Right ventricle myocardium superior (tissue), 1 donor: ENCODE measurements around the gene TXLNA. TPM values are rescaled to one million over a fixed set of nuclear protein-coding genes. Genes with fewer than 3 reads are reported as not detected.

ENCODE experiments used
- ATAC-seq: fragments of 200-7000 bp; cut with Tn5 transposase; one replicate; pipeline ENCODE4 v1.9.1; 2020; ENCODE audit warnings: mild to moderate bottlenecking; ENCODE audit not compliant: poor library complexity
- DNase-seq: peaks from one replicate; pipeline ENCODE4 v3.0.0-alpha.2; 2020
- intact Hi-C: fragments of 100-400 bp; cut with DNase I; formaldehyde crosslinking; loops from one replicate; pipeline ENCODE4 v1.11.2; 2022
- total RNA-seq: library from RNA; stranded (reverse); fragmentation: NEBNext Ultra II Directional; extraction: Animal tissue kit (Norgen Biotek cat#: 25700); gene quantifications from one replicate; pipeline ENCODE4 v1.2.1, GENCODE V29; 2021
- donor health status: DM: no; HTN: yes; CAD: no; lungs with severe emphysema.

Gene TXLNA
- total RNA-seq, 1 donor from 2014 or later: 15.5 TPM

DNA sequence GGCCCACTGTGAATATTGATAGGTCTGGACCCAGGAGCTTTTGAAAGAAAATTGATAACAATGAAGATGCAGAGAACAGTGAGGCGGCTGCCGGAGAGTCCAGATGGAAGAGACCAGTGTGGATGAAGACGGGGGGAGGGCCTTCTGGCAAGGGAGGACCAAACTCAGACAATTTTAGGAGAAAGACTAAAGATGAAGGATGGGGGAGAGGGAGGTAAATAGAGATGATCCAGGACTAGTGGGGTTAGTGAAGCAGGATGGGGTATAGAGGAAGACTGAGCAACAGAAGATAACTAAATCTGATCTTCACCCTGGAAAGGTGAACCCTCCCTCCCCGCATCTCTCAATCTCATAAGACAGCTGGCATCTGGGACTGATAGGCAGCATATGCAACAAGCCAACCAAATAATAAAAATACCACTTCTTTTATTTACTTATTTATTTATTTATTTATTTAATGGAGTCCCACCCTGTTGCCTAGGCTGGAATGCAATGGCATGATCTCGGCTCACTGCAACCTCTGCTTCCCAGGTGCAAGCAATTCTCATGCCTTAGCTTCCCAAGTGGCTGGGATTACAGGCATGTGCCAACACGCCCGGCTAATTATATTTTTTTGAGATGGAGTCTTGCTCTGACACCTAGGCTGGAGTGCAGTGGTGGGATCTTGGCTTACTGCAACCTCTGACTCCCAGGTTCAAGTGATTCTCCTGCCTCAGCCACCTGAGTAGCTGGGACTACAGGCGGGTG lies 53.3 kb downstream of the TXLNA start:
- DNase-seq (no peak), ATAC-seq (no peak)
- intact Hi-C loops: no loop called here

DNA sequence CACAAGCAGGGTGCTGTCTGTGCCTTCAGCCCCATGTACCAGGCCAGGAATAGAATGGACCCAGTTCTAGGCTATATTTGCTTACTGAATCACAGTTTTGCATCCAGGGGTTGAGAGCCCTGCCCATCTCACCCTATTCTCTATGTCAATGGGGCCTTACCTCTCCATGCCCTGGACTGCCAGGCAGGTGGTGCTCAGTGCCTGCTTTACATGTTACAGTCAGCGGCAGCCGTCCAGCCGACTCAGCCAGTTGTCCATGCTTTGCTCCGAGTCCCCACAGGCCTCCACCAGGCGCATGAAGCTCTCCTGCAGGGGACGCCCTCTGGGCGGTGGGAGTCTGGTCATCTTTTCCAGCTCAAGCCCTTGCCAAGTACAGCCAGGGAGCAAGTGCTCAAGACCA lies 55.3 kb downstream of the TXLNA start:
- intact Hi-C loops: no loop called here
- DNase-seq: no peak
- no peak for ATAC-seq

DNA sequence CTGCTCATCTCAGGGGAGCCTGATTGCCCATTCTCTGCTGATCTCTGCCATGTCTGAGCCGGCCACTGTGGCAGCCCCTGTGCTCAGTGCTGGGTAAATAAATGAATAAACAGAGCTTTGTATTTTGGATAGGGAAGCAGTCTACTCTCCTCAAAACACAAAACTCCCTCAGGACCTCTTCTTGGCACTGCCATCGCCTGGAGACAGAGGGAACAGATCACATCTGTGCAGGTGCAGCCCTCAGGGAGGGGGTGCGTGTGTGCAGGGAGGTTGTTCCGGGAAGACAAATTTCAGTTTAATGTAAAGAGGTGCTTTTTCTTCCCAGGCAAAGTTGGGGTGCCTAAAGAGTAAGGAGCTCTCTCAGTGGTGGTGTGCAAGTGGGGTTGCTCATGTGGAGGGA lies 59.9 kb downstream of the TXLNA start:
- no peak for DNase-seq
- no peak for ATAC-seq
- intact Hi-C loops: no loop called here

DNA sequence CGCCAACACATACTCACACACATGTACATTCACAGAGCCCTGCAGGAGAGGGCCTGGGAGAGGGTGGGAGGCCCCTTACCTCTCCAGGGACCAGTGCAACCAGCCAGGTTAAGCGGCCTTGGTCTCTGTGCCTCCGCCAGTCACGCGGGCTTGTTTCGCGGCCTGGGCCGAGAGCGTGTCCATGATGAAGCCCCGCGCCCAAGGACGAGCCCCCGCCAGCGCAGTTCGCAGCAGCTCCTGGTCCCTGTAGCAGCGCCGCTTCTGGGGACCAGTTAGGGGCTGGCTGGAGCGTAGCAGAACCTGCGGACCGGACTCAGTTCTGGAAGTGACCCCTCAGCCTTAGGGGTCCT lies 60.3 kb downstream of the TXLNA start:
- no peak for DNase-seq
- ATAC-seq: no peak
- intact Hi-C loops: loop anchor here (10.0 kb wide), 1 partner anchor 55 kb away; the partner anchor contains the start of gene HDAC1

DNA sequence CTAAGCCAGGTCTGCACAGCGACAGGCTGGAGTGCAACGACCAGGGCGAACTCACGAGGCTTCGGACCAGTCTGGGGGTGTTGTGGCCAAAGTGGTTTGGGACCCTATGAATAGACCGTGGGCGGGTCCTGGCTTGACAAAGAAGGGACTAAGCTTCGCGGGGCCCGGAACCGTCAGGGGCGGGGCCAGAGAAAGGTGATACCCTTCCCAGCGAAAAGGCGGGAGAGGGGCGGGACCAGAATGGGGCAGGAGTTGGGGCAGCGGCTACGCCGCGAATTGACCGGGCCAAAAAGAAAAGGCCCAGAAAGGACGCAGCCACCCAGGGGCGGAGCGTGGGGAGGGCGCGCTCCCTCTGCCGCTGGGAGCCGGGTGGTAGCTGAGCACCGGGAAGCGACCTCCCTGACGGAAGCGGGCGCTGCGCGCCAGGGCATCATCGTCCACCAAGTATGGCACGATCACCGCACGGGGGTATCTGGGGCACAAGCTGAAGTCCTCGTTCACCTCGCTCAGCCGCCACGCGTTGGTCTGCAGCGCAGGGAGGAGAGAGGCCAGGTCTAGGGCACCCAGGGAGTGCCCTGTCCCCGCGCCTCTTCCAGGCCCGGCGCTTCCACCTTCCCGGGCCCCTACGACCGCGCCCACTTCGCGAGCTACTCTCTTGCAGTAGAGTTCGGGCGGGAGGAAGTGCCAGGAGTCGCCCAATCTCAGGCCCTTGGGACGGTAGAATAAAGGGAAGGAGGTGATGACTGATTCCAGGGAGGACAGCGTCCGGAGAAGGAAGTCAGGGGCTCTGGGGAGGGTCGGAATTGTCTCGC lies 60.9 kb downstream of the TXLNA start:
- ATAC-seq: peak; percentile 88
- intact Hi-C loops: loop anchor here (10.0 kb wide), 1 partner anchor 54 kb away; the partner anchor contains the start of gene HDAC1
- DNase-seq: peak; percentile 82

DNA sequence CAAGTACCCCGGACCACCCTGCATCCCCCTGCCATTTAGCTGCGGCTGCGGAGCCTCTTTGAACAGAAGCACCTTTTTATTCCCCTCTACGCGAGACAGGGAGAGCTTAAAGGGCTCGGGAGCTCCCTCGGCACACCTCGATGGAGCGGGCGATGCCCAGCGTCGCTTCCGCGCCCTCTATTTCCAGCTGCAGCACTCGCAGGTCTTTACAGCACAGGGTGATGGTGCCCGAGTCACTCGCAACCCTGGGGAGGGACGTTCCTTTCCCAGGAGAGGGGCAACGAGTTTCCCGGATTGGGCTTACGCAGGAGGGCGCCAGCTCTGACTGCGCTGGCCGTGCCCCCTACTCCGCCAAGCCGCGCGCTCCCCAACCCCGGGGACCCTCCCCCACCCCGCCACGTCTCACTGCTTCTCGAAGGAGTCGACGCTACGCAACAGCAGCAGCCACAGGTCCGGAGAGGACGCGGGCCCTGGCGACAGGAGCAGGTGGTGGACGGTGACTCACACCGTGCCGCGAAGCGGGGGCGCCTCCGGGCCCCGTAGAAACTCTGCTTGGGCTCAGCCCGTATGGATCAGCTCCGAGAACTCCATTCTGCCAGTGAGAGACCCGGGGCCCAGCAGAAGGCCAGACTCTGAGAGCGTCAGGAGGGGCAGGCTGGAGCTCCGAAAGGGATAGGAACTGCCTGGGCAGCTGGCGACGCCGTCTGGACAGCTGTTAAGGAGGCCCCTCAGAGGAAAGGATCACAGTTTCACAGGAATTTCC lies 61.7 kb downstream of the TXLNA start:
- intact Hi-C loops: loop anchor here (10.0 kb wide), 1 partner anchor 54 kb away; the partner anchor contains the start of gene HDAC1

DNA sequence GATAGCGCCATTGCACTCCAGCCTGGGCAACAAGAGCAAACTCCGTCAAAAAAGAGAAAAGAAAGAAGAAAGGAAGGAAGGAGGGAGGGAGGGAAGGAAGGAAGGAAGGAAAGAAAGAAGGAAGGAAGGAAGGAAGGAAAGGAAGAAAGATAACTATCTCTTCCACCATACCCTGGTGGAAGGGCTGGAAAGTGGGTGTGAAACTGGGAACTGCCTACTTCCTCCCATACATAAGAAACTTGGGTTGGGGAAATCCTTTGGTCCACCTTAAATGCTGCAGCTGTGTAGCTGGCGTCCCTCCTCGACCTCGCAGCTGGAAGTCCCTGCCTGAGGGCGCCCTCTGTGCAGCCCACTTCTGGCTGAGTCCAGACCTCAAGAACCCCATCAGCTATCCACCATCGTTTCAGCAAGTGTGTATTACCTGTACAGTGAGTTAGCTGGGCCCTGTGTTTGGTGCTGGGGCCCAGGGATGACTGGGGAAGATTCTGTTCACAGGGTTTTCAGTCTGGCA lies 62.9 kb downstream of the TXLNA start:
- peak; percentile 69 for DNase-seq
- intact Hi-C loops: loop anchor here (10.0 kb wide), 1 partner anchor 52 kb away; the partner anchor contains the start of gene HDAC1
- peak; percentile 25 for ATAC-seq

More for the DNA sequence above, 61.7 kb downstream of the TXLNA start:
- ATAC-seq (peak; percentile 74), DNase-seq (peak; percentile 78)

DNA sequence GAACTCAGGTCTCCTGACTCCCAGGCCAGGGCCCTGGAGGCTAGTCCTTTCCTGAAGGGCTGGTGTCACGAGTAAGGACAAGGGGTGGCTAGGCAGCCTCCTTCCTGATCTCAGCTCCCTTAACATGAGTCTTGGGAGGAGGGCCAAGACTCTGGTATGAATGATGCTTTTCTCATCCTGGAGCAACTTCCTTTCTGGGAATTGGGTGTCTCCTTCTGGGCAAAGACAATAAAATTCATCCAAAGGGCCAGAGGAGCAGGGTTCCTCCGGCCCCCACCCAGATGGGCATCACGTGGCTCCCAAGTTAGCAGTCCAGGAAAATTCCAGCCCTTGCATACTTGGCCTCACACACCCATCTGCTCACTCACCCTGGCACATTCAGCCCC lies 67.4 kb downstream of the TXLNA start, which contains the start of gene FAM167B:
Gene FAM167B (plus strand): TSS at position 335 of the 386 bp plus-strand sequence. CDS start 200 bp downstream, outside the sequence.
- DNase-seq (peak; percentile 61), ATAC-seq (peak; percentile 47)
- intact Hi-C loops: loop anchor here (10.0 kb wide), 1 partner anchor 48 kb away; the partner anchor contains the start of gene HDAC1

DNA sequence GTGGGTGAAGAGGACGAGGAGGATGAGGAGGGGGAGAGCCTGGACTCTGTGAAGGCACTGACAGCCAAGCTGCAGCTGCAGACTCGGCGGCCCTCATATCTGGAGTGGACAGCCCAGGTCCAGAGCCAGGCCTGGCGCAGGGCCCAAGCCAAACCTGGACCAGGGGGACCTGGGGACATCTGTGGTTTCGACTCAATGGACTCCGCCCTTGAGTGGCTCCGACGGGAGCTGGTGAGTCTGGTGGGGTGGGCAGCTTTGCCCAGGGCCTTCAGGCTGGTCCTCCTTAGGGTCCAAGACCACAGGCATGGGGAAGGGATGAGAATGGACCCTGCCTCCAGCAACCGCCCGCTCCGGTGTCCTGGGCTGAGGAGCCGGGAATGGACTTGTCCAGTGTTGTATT lies 68.0 kb downstream of the TXLNA start:
- ATAC-seq (peak; percentile 7), DNase-seq (peak; percentile 48)
- intact Hi-C loops: loop anchor here (10.0 kb wide), 1 partner anchor 47 kb away; the partner anchor contains the start of gene HDAC1

Other genes with a start within 250 kb of the TXLNA start
- 271 TPM for gene PTP4A2, start 241.3 kb upstream of the TXLNA start, total RNA-seq
- 51.0 TPM for gene KHDRBS1, start 165.8 kb upstream of the TXLNA start, total RNA-seq
- 6.1 TPM for gene TMEM39B, start 106.7 kb upstream of the TXLNA start, total RNA-seq
- 69.4 TPM for gene KPNA6, start 71.6 kb upstream of the TXLNA start, total RNA-seq
- 25.0 TPM for gene CCDC28B, start 20.9 kb downstream of the TXLNA start, total RNA-seq
- 0.97 TPM for gene IQCC, start 26.0 kb downstream of the TXLNA start, total RNA-seq
- not detected for gene DCDC2B, start 29.4 kb downstream of the TXLNA start, total RNA-seq
- gene TMEM234, start 42.7 kb downstream of the TXLNA start, total RNA-seq: 7.5 TPM
- gene EIF3I, start 42.7 kb downstream of the TXLNA start, total RNA-seq: 97.2 TPM
- 8.1 TPM for gene FAM167B, start 67.5 kb downstream of the TXLNA start, total RNA-seq
- 0.51 TPM for gene LCK, start 71.6 kb downstream of the TXLNA start, total RNA-seq
- gene HDAC1, start 112.4 kb downstream of the TXLNA start, total RNA-seq: 41.0 TPM
- 16.1 TPM for gene MARCKSL1, start 156.6 kb downstream of the TXLNA start, total RNA-seq
- gene FAM229A, start 182.8 kb downstream of the TXLNA start, total RNA-seq: 1.7 TPM
- 1.0 TPM for gene TSSK3, start 182.9 kb downstream of the TXLNA start, total RNA-seq
- 43.7 TPM for gene BSDC1, start 214.8 kb downstream of the TXLNA start, total RNA-seq